SK-N-MC (cell line): ENCODE data around the gene CCRL2.
"Not testable (repeated sequence)": the region's sequence is repeated elsewhere in the genome, so short reads cannot be mapped to it uniquely, and the experiment has no call there.

Experiments used
- DNase-seq: peaks from one replicate; pipeline ENCODE4 v3.0.0-alpha.2; 2011; ENCODE audit warnings: low read depth, low spot score
- H3K27ac ChIP-seq: fragments of 200-600 bp; sonication (generic); 2 replicates; pipeline ENCODE4 v1.5.1; 2016; ENCODE audit warnings: mixed run types
- H3K36me3 ChIP-seq: fragments of 200-600 bp; sonication (generic); 2 replicates; pipeline ENCODE4 v1.6.1; 2017; ENCODE audit warnings: antibody characterized with exemption, low read length, mixed read lengths; ENCODE audit not compliant: insufficient read depth
- H3K4me3 ChIP-seq: fragments of 200-600 bp; sonication (generic); 2 replicates; pipeline ENCODE4 v1.5.1; 2016
- H3K9ac ChIP-seq: fragments of 200-600 bp; sonication (generic); 2 replicates; pipeline ENCODE4 v1.8.0; 2017; ENCODE audit warnings: mixed run types, mixed read lengths; ENCODE audit not compliant: insufficient read length
- H3K9me3 ChIP-seq: fragments of 200-600 bp; sonication (generic); 2 replicates; pipeline ENCODE4 v1.6.1; 2017; ENCODE audit warnings: low read depth, mild to moderate bottlenecking, antibody characterized with exemption, low read length, moderate library complexity, mixed read lengths
- EZH2 ChIP-seq: fragments of 200-600 bp; sonication (generic); IDR thresholded peaks from one replicate; pipeline ENCODE4 v1.6.1; 2017; ENCODE audit warnings: antibody characterized with exemption
- FOXP2 ChIP-seq: optimal IDR thresholded peaks from 2 replicates; pipeline ENCODE3; 2011; ENCODE audit warnings: mild to moderate bottlenecking, moderate library complexity; ENCODE audit not compliant: insufficient read depth; ENCODE audit errors: extremely low read length, control extremely low read depth
- POLR2AphosphoS5 ChIP-seq: IDR thresholded peaks from 2 replicates; pipeline ENCODE4 v1.6.1; 2012; ENCODE audit warnings: mild to moderate bottlenecking, low read depth, low read length, borderline replicate concordance

The CCRL2 gene

DNA sequence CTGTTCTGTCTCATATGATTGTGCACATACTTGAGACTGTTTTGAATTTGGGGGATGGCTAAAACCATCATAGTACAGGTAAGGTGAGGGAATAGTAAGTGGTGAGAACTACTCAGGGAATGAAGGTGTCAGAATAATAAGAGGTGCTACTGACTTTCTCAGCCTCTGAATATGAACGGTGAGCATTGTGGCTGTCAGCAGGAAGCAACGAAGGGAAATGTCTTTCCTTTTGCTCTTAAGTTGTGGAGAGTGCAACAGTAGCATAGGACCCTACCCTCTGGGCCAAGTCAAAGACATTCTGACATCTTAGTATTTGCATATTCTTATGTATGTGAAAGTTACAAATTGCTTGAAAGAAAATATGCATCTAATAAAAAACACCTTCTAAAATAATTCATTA lies 31.2 kb upstream of the CCRL2 start:
- no peak for TF ChIP-seq EZH2
- no peak for TF ChIP-seq POLR2AphosphoS5

DNA sequence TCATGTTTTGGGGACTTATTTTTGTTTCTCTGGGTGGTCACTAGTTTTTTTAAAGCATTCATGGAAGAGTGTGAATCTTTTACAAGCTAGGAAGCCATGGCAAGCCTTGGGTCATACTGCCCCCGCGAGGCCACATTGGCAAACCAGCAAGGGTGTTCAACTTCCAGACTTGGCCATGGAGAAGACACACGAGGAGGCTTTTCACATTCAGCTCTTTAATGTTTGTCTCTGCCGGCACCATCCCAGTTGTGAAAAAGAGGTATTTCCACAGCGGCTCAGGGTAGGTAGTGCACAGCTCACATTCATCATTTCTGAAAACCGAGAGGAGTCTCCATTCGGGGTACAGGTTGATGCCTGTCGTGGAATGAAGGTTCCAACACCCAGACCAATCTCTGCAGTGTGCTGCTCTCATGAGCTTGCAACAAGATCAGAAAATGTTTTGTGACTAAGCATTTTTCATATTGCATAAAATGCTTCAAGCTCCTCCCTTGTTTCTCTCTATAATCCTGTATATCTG lies 28.6 kb upstream of the CCRL2 start:
- H3K9ac ChIP-seq, result no peak overlapping the region
- TF ChIP-seq POLR2AphosphoS5 (no peak), EZH2 (no peak), FOXP2 (no peak)
- no peaks in the 10 kb centered on the region for H3K36me3 ChIP-seq
- peak; percentile 1 for DNase-seq
- H3K4me3 ChIP-seq, result no peak overlapping the region
- H3K27ac ChIP-seq, result no peak overlapping the region
- no peaks in the 10 kb centered on the region for H3K9me3 ChIP-seq

More for the DNA sequence above, 31.2 kb upstream of the CCRL2 start:
- Histone ChIP-seq H3K36me3 (no peaks in the 10 kb centered on the region), H3K27ac (no peak overlapping the region), H3K4me3 (no peak overlapping the region), H3K9me3 (no peaks in the 10 kb centered on the region), H3K9ac (no peak overlapping the region)
- no peak for DNase-seq

DNA sequence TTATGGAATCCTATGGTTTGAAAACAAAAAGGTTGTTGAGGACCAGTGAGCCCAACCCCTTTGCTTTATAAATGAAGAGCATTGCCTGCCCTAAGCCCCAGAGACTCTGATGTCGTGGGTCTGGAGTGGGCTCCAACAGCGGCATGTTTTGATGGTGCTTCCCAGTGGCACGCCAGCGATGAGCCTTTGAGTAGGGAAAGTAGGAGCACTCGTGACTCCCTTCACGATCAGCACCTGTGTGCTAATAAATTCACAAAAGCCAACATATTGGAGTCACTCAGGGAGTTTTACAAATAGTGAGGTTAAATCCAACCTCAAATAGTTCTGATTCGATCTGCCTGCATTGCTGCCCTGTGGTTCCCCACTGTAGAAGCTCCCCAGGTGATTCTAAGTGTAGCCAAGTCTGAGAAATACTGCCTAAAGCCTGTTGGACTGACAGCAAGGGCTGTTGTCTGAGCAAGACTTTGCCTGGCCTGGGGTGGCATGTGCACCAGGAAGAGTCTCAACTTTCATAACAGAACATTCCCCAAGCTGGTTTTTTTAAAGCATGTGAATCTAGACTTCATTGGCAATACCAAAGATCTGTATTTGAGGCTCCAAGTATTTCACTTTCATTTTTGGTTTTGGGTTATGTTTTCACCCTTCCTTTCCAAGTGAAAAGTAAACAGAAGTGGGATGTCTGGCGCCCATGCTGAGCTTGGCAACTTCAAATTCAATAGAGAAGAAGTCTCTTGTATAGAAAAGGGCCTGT lies 26.4 kb upstream of the CCRL2 start:
- TF ChIP-seq POLR2AphosphoS5 (no peak), EZH2 (no peak), FOXP2 (no peak)
- Histone ChIP-seq H3K4me3 (no peak overlapping the region), H3K36me3 (no peaks in the 10 kb centered on the region), H3K9me3 (no peaks in the 10 kb centered on the region), H3K9ac (no peak overlapping the region), H3K27ac (no peak overlapping the region)
- DNase-seq, result no peak

DNA sequence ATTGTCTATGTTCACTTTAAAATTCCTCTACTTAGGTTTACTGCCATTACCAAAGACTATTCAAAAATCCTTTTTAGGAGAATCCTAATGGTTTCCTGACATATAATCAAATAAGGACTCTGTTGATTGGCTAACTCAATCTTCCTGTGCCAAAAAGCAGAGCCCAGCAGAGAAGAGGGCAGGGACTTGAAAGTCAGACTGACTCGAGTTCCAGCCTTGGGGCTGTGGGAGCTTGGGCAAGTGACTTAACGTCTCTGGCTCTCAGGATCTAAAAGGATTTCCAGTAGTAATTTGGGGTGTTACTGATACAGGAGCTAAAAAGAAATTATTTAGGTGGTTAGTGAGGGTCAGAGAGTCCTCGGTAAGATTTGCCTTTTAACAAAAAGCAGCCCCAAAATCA lies 25.4 kb upstream of the CCRL2 start:
- DNase-seq, result no peak
- Histone ChIP-seq H3K4me3 (no peak overlapping the region), H3K27ac (no peak overlapping the region), H3K9me3 (no peaks in the 10 kb centered on the region), H3K9ac (no peak overlapping the region), H3K36me3 (no peaks in the 10 kb centered on the region)
- TF ChIP-seq POLR2AphosphoS5 (no peak), EZH2 (no peak), FOXP2 (no peak)

DNA sequence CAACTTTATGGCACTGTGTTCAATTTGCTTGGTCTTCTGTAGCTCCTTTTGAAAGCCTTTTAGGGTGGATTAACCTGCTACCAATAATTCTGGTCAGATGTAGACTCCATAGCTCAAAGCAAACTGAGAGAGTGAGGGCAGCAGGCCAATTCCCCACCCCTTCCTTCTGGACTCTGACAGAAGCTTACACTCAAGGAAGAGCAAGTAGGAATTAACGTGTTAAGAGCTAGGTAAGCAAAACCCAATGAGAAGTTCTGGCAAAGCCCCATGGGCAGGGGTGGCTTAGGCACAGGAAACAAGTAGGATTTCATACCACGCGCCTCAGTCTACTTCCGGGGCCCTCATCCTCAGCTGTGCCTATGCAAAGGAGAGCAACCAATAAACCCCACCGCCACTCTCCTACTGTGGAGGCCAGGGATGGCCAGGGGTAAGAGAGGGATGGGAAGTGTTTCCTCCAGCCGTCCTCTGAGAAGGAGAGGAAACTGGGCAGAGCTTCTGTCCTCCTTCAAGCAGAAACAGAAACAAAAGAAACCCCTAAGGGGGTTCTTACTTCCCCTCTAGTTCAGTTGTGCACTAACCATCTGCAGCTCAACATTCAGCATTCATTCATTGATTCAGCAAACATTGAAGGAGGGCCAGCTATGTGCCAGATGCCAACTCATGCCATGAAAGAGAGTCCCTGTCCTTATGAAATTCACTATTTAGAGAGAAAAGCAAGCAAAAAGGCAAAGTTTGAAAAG lies 23.7 kb upstream of the CCRL2 start:
- no peak overlapping the region for H3K4me3 ChIP-seq
- TF ChIP-seq EZH2, result no peak
- no peak for TF ChIP-seq FOXP2
- TF ChIP-seq POLR2AphosphoS5, result no peak
- H3K9ac ChIP-seq, result no peak overlapping the region
- DNase-seq, result no peak
- no peak overlapping the region for H3K27ac ChIP-seq
- no peaks in the 10 kb centered on the region for H3K9me3 ChIP-seq
- H3K36me3 ChIP-seq, result no peaks in the 10 kb centered on the region

DNA sequence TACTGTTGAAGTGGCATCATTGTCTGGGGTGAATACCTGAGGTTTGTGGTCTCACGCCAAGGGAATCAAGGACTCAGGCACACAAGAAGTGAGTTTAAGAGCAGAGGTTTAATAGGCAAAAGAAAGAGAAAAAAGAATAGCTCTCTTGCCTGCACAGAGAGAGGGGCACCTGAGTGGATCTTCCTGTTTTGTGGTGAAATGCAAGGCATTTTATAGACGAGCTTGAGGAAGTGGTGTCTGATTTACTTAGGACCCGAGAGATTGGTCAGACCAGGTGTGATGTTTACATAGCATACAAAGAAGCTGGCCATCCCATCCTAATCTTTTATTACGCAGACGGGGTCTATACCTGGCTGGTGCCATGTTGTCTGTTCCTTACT lies 23.1 kb upstream of the CCRL2 start:
- Histone ChIP-seq H3K9ac (no peak overlapping the region), H3K27ac (no peak overlapping the region), H3K9me3 (no peaks in the 10 kb centered on the region), H3K36me3 (no peaks in the 10 kb centered on the region), H3K4me3 (no peak overlapping the region)
- TF ChIP-seq EZH2, result no peak
- no peak for TF ChIP-seq FOXP2
- TF ChIP-seq POLR2AphosphoS5, result no peak
- no peak for DNase-seq

DNA sequence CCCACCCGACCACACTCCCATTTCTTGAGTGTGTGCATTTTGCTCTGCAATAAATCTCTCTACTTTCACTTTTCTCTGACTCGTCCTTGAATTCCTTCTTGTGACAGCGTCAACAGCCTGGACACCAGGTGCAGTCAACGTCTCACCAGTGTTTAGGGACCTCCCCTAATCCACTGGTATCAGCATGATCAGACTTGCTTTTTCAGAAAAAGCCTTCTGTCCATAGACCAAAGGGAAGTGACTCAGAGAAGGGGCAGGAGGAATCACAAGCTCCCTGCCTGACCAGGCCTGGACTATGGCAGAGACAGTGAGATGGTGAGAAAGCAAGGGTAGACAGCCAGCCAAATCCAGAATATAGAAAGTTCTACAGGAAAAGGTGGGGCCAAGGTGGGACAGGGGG lies 20.9 kb upstream of the CCRL2 start:
- Histone ChIP-seq H3K9me3 (no peaks in the 10 kb centered on the region), H3K9ac (no peak overlapping the region), H3K36me3 (no peaks in the 10 kb centered on the region), H3K27ac (no peak overlapping the region), H3K4me3 (no peak overlapping the region)
- DNase-seq, result no peak
- no peak for TF ChIP-seq POLR2AphosphoS5
- TF ChIP-seq EZH2, result no peak
- no peak for TF ChIP-seq FOXP2

DNA sequence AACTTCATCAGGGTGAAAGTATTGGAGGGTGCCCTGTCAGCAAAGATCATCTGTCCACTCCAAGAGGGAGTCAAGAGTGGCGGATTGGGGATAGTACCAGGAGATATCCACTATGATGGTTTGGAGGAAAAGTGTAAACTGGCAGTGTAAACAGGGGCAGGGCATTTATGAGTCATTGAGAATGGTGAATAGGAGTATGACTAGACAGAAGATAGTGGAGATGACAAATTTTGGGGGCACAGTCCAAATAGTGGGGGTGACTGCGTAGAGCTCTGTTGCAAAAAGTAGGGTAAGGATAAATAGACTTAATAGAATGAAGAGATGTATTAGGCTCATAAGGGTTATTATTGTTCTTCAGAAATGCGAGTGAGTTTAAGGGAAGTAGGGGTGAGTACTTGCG lies 18.2 kb upstream of the CCRL2 start:
- not testable (repeated sequence) for H3K9me3 ChIP-seq, H3K36me3 ChIP-seq, H3K9ac ChIP-seq, H3K27ac ChIP-seq, H3K4me3 ChIP-seq, DNase-seq

DNA sequence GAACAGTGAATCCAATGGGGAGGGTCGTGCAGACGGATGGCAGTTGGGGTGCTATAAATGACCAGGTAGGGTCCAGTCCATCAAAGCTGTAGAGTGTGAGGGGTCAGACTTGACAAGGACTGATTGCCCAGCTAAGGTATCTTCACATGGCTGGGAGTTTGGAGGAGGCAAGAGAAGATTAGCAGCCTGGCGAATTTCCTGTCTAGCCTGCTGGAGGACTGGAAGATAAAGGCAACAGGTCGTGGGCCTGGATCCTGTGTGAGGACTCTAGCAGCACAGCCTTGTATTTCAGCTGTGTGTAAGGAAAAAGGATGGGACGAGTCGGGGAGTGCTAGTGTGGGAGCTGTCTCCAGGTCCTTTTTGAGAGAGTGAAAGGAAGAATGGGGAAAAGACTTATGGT lies 17.8 kb upstream of the CCRL2 start:
- no peak overlapping the region for H3K27ac ChIP-seq
- H3K9ac ChIP-seq, result no peak overlapping the region
- no peak overlapping the region for H3K4me3 ChIP-seq
- no peak for DNase-seq
- no peaks in the 10 kb centered on the region for H3K36me3 ChIP-seq
- no peaks in the 10 kb centered on the region for H3K9me3 ChIP-seq
- TF ChIP-seq EZH2 (no peak), FOXP2 (no peak), POLR2AphosphoS5 (no peak)

DNA sequence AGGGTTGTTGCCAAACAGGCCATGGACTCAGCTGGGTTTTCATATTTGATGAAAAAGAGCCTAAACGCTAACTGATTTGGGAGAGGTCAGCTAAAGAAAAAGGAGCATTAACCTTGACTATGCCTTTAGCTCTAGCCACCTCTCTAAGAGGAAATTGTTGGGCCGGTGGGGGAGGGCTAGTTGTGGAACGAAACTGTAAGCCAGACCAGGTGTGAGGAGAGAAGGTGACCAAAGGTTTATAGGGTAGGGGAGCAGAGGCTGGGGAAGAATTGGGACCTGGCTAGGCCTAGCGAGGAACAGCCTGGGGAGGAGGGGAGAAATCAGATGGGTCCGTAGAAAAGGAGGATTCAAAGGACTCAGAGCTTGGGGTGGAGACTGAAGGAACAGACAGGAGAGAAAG lies 15.5 kb upstream of the CCRL2 start:
- H3K27ac ChIP-seq, H3K4me3 ChIP-seq: not testable (repeated sequence)

More for the DNA sequence above, 15.5 kb upstream of the CCRL2 start:
- H3K9me3 ChIP-seq, DNase-seq, H3K36me3 ChIP-seq, H3K9ac ChIP-seq: not testable (repeated sequence)
